Measurements from ENCODE around the gene C11orf58.

C11orf58 gene

DNA sequence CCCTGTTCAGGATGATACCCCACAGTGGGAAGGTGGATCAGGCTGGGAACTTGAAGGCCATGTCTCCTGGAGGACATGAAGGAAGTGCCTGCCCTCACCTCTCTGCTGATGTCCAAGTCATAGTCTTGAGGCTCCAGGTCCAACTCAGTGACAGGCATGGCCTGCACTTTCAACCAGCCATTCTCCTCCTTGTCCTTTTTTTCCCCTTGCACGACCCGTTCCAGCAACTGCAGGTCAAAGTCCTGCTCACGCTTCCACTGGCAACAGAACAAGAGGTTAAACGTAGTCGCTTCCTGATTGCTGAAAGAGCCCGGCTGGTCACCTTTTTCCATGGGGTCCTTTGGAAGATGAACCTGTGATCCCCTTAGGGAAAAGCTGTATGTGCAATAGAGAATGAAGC lies 47.7 kb downstream of the C11orf58 start:
- DNase-seq = no peak

DNA sequence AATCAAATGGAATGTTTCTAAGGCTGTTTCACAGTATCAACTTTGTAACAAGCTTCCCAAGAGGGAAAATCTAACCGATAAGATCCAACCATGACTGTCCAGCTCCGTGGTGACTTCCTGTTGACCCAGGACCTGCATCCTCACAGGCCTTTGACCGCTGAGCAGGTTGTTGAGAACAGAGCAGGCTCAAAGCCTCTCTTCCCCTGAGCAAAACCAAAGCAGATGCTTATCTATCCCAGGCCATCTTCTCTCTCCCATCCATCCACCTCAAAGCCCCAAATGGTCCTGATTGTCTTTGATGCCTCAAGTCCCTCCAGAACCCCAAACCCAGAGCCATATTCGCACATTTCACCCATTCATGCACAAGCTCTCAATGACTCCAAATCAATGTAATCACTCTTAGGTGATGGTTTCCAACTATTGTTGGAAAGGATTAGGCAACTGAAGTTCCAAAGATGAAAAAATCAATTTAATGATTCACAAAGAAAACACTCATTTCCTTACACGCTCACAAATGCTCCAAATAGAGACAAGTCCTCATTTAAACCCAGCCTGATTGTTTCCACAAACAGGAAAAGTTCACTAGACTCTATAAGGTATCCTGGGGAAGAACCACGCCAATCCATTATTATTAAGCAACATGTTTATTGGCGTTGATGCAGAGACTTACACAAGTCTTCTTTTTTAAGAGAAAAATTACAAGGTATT lies 48.7 kb downstream of the C11orf58 start:
- no peak for DNase-seq

DNA sequence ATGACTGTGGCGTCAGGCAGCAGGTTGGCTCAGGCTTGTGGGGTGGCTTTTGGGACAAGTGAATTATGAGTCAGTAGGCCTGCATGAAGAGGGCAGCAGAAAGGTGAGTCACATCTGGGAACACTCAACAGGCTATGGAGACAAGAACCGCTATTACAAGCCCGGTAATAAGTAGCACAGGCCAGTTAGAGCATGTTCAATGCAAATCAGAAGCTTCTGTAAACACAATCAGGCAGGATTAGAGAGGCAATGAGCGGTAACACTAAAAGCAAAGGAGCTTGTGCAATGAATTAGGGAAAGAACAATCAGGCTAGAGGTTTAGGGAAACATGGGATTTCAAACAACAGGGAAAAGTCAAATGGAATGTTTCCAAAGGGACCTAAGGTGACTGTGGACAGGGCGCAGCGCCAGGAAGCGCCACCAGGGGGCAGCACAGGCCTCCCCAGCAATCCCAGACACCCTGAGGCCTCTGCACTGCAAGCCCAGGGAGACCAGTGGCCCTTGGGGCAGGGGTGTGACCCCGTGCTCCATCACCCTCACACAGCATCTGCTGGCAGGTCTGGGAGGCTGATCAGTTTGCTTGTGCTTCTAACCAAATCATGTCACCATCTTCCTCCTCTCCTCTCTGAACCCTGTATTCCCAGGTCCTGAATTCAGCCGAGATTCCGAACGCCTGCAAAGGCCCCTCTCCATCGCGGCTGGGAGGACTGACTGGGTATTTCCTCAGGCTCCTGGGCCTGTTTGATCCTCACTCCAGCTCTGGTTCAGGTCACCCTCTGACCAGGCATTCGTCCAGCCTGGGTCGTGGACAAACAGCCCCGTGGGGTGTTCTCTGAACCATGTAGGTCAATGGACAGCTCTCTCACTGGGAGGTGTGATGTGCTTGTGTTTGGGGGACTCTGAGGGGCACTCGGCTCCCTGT lies 50.0 kb downstream of the C11orf58 start:
- DNase-seq = peak; percentile 25 to 48

DNA sequence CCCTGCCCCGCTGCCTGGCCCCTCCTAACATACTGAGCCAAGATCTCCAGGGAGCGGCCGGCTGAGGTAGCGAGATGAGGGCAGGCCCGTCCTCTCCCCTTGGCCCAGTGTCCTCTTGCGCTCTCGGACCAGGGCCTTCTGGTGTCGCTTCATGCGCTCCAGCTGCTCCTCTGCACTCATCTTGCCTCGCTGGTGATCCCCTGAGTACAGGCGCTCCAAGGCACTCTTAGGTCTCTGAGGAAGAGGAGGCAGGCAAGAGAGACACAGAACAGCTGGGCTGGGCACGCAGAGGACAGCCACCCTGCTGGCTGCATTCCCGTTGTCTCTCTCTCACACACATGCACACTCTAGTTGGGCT lies 50.6 kb downstream of the C11orf58 start:
- DNase-seq = no peak

DNA sequence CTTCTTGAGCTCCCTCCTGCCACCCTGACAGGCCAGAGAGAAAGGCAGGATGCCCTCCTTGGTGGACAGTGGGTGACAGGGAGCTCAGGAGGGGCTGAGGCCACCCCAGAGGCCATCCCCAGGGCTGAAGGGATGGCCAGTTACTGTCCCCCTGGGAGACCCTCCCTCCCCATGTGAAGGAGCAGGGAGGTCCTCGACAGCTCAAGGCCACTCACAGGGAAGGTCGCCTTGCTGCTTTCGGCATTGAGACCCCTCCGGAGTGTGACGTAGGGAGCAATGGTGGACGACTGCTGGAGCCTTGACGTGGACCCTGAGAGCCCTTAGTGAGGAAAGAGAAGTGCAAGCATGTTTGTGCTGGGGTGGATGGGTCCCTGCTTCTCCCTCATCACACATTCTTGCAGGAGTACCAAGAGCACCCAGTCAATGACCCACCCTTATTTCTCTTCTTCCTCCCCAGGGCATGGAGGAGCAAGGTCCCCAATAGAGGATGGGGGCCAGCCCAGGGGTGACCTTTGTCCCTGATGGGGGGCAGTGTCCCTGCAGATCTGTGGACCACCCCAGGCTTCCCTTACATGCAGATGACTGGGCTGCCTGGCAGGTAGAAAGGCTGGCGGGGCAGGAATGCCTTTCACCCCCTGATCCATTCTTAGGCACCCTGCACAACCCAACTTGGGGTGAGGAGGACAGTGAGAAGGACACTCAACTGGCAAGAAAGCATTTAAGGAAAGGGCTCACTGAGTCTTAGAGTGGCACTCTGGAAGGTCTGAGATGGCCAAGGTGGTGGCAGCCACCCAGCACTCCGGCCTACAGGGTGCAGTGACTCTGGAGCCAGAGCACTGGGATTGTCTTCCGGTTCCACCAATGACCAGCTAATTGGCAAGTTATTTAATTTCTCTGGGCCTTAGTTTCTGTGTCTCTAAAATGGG lies 51.4 kb downstream of the C11orf58 start:
- no peak for DNase-seq

DNA sequence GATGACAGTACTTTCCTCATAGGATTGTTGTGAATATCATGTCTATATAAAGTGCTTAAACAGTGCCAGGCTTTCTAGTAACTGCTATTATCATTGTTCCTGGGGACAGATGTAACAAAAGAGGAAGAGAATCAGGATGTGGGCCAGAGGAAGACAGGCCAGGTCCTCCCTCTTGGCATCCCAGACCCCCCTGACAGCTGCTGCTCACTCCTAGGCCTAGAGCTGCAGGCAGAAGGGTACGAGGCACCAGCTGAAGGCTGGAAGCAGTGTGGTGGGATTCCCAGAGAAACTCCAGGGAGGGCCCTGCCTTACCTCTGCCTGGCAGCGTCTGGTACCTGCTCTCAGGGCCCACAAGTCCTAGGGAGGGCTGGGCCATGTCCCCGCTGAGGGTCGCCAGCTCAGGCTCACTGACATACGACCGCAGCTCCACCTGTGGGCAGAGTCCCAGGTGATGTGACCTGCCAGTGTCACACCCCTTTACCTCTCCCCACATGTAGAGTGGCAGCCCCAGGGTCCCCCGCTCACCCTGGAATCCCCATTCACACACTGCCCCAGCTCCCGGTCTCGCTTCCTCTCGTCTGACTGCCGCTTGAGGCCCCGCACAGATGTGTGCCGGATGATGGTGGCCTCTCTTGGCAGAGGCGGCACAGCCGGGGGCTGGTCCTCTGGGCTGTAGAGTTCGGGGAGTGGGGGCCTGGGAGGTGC lies 52.2 kb downstream of the C11orf58 start:
- DNase-seq = no peak

- DNase-seq = no peak
Measured at GRCh38 chr11:16791191-16791961, 52.9 kb downstream of the C11orf58 start.

- DNase-seq = no peak
Measured at GRCh38 chr11:16792426-16792825, 54.0 kb downstream of the C11orf58 start.

GRCh38 chr11:16793009-16793408 lies 54.6 kb downstream of the C11orf58 start:
- DNase-seq = no peak

DNA sequence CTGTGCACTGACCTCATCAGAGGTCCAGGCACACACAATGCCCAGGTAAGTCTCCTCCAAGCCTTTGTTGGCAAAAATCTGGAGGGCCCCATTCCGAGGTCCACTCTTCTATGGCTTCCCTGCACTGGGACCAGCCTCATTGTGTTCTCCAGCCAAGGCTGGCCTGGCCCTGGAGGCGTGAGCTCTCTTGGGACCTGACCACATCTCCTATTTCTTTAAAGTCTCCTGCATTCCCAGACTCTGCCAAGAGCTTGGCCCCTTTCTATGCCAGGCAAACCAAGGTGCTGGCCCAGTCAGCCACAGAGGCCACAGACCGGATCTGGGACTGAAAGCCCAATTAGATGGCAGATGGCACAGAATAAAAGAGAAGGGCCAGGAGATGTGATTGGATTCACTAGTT lies 55.1 kb downstream of the C11orf58 start:
- no peak for DNase-seq

DNA sequence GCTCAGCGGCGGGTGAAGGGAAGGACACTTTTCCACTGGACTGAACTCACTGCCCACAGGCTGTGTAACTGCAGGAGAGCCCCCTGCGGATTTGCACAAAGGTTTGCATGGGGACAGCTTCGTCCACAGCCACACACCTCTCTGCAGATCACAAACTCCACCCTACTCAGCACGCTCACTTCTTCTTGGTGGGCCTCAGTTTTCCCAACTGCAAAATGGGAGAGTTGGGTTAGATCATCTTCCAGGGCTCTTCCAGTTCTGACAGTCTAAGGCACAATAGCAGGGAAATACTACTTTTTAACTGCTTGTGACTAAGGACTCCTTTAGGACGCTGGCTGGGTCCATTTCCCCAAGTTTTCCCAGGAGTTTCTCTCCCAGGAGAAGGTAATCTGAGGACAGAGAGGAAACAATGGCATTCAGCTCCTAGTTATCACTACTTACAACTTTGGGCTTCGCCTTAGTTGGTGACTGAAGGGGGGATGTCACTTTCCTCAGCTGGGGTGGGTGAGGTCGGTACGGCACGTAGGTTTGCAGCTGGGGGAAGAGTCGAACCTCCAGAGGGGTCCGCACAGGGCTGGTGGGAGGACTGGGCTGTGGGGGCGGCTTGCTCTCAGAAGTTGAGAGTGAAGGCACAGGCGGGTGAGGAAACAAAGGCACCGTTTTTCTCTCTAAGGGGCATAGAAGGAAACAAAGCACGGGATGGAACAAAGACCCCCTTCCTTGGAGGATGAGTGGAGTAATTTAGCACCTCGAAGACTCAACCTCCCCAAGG lies 55.8 kb downstream of the C11orf58 start:
- DNase-seq = no peak

DNA sequence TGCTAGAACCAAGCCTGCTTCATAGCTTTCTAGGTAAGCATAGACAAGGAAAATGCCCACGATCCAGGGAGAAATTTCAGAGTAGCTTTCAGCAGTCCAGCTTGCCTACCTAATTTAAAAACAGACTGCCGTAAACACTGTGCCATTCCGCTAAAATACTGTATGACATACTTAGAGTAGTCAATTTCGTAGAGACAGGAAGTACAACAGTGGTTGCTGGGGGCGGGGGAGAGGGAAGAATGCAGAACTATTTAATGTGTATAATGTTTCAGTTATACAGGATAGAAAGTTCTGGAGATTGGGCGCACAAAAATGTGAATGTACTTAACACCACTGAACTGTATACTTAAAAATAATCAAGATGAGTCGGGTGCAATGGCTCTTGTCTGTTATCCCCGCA lies 56.7 kb downstream of the C11orf58 start:
- DNase-seq = no peak

DNA sequence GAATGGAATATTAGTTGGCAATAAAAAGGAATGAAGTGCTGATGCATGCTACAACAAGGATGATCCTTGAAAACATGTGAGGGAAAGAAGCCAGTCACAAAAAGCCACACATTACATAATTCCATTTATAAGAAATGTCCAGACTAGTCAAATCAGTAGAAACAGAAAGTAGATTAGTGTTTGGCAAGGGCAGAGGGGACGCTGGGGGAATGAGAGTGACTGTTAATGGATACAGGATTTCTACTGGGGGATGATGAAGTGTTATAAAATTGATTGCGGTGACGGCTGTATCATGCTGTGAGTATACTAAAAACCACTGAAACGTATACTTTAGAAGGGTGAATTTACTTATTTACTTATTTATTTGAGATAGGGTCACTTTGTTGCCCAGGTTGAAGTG lies 57.9 kb downstream of the C11orf58 start:
- no peak for DNase-seq

DNA sequence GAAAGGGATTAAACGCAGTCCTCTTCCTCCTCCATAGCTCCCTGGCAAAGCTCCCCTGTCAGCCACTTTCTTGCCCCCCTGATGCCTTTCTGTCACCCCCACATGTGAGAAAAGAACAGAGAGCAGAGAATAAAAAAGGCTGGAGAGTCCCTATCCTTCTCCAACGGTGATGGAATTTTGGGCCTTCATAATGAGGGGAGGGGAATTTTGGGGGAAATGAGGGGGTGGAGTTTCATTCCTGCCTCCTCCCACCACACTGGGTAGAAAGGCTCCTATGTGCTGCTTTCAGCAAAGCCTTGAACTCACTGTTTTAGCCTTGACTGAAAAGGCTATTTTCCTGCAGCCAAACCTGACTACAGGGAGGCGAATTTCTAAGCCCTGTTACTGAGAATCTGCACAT lies 59.3 kb downstream of the C11orf58 start:
- no peak for DNase-seq

DNA sequence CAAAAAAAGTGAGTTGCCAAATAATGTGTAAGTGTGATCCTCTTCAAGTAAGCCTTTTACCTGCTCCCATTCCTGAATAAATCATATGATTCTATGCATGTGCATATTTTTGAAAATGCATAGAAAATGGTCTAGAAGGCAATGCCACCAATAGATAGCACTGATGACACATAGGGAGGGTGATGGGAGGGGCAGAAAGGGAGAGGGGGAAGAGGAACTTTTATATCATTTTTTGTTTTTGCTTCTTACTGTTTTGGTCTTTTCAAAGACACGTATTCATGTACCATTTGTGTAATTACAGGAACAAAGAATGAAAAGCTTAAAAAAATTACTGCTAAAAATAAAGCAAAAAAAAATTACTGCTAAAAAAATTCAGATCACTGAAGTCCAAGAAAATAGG lies 60.8 kb downstream of the C11orf58 start:
- DNase-seq = no peak

DNA sequence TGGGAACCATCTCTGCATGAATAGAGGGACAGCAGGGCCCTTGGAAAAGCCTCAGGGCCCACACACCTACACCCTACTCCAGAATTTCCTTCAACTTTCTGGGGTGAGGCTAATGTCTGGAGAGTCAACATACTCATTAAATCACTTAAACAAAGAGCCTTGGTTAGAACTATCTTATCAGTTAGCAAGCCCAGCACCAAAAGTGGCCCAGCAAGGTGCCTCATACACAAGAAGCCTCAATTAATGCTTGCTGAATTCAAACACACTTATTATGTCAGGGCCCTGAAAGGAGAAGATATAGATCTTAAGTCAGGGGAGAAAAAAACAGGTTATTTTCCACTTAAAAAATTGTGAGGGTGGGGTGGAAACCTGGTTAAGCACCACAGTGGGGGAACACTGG lies 61.4 kb downstream of the C11orf58 start:
- no peak for DNase-seq

DNA sequence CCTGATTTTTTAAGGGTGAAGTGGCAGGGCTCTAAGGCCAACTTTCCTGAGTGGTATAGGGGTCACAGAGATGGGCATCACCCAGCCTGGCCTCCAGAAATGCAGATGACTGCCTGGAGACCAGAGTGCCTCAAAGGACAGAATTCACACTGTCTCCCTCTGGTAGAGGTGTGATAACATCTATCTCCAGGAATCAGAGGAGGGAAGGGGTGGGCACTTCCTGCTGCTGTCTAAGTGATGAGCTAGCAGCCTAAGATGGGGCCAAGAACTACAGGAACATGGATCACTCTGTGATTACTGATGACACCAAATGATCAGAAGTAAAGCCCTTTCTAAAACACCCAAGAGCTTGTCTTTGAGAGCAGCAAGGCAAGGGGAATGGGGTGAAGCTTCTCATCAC lies 61.9 kb downstream of the C11orf58 start:
- DNase-seq = no peak

GRCh38 chr11:16801288-16801980 lies 63.0 kb downstream of the C11orf58 start:
- DNase-seq = no peak

DNA sequence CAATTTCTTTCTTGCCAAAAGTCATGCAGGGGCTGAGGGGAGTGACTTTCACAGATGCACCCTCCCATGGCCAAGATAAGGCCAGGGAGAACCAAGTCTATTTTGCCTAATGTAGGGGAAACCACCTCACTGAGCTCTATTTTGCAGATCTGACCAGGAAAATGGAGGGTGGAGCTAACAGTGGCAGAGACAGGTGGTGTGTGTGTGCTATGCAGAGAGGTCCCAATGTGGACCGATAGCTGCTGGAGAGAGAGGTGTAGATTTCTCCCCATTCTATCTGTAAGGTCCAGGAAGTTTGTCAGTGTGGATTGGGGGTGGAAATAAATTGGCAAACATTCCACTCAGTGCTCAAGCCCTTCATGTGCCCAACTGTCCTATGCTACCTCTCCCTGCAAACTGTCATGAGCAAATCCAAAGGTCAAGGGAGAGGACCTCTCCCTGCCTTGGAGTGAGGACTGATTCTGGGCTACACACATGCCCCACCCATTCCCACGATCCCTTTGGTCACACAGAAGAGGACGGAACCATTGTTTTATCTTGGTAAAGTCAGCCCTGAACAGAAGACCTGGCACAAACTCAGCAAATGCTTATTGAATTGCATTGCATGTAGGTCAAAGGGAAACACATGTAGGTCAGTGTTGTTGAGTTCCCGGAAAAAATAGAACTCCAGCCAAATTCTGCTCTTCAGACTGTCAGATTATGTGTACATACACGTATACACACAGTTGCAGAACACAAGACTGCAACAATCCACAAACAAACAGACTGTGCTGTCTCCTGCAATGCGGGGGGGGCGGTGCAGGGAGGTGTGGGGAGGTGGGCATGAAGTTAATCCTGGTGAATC lies 65.9 kb downstream of the C11orf58 start:
- DNase-seq = no peak
